ENCODE measurements around the gene EMD.
"Not testable (repeated sequence)": the region's sequence is repeated elsewhere in the genome, so short reads cannot be mapped to it uniquely, and the experiment has no call there.

Gene EMD

DNA sequence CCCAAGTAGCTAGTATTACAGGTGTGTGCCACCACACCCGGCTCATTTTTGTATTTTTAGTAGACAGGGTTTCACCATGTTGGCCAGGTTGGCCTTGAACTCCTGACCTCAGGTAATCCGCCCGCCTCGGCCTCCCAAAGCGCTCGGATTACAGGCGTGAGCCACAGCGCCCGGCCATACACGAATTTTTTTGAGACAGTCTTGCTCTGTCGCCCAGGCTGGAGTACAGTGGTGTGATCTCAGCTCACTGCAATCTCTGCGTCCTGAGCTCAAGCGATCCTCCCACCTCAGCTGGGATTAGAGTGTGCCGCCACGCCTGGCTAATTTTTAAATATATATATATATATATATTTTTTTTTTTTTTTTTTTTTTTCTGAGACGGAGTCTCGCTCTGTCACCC is 17.3 kb downstream of the EMD start:
- DNase-seq (ENCODE audit: low spot score) = not testable (repeated sequence)

DNA sequence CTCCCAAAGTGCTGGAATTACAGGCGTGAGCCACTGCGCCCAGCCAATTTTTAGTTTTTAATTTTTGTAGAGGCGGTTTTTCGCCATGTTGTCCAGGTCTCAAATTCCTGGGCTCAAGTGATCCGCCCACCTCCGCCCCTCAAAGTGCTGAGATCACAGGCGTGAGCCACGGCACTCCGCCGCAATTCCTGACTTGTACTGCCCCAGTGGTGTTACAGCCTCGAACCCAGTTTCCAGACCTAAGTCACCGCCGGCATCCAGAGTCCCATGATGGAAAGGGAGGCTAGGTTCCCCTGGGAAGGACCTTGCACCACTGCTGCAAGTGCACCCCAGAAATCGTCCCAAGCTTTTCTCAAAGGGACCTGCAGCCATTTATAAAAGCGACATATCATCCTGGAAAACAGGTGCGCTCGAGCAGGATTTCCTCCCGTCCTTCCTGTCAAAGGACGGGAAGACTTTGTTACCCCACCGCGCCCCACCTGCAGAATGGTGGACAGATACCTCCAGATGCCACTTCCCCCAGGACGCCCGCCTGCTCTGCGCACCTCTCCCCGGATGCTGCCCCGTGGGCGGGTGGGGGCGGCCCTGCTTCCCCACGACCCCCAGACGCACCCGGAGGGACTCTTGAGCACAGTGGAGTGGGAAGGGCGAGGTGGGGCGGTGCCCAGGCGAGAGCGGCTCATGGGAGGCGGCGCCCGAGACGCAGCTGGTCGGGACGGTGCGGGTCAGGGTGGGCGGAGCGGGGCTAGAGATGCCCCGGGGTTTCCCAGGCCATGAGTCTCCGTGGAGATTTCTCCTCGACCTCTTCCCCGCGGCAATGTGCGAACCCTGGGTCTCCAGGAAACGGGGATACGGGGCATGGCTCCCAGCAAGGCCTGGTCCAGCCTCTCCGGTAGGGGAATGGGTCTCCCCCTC is 18.1 kb downstream of the EMD start:
- DNase-seq (ENCODE audit: low spot score) = peak; percentile 41

DNA sequence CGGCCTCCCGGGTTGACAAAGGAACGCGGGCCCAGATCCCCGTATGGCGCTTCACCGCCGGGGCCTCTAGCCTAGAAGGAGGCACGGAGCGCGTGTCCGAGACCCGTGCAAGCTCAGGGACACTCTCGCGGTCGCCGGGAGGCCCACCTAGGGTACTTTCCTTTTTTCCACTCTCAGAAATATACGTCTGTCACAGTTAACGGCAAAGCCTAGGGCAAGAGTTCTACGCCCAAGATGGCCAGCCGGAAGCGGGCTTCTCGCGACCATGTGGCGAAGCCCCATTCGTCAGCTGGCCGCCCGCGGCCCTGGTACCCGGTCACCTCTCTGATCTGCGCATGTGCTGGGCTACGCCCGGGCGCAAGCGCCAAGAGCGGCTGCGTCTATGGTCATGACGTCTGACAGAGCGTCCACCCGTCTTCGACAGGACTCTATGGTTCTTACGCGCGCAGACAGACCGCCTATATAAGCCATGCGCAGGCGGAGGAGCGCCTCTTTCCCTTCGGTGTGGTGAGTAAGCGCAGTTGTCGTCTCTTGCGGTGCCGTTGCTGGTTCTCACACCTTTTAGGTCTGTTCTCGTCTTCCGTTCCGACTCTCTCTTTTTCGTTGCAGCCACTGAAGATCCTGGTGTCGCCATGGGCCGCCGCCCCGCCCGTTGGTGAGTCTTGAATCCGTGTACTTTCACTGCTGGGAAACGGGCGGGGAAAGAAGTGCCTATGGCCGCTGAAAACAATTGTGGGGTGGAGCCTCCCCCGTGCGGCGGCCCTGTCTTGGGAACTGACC is 19.0 kb downstream of the EMD start, which contains the start of gene RPL10:
Gene RPL10, plus strand, starts transcription at position 490 of the 780 bp plus-strand sequence. Its CDS starts 143 bp downstream, at position 633.
- peak; percentile 98 for DNase-seq (ENCODE audit: low spot score)

DNA sequence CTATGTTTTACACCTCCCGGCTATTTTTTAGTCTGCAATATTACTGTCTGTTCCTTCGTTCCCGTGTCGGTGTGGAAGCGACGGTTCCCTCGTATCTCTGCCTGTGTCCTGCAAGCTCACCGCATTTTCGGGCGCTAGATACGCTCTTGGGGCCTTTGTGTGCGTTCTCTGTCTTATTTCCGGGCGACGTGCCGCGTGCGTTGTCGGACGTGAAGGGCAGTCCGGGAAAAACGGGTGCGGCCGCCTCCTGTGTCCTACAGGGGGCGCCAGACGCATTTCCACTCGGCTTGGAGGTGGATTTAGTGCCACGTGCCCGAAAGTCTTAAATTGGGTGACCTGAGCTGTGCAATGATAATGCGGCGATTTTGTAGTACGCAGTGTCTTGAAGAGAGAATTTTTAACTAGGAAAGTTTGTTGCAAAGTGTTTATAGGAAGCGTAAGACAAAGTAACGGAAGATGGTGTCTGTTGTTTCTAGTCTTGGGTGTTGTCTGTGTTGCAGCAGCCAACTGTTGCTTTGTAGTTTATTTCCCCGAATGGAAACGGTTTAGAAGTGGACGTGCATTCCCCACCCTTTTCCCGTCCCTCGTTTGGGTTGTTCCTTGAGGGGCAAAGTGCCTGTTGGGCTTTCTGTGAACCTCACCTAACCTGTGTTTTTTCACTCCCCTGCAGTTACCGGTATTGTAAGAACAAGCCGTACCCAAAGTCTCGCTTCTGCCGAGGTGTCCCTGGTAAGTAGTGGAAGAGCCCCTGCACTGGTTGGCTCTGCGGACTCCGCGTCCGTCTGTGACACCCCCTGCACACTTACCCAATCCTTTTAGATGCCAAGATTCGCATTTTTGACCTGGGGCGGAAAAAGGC is 19.8 kb downstream of the EMD start:
- peak; percentile 48 for DNase-seq (ENCODE audit: low spot score)

DNA sequence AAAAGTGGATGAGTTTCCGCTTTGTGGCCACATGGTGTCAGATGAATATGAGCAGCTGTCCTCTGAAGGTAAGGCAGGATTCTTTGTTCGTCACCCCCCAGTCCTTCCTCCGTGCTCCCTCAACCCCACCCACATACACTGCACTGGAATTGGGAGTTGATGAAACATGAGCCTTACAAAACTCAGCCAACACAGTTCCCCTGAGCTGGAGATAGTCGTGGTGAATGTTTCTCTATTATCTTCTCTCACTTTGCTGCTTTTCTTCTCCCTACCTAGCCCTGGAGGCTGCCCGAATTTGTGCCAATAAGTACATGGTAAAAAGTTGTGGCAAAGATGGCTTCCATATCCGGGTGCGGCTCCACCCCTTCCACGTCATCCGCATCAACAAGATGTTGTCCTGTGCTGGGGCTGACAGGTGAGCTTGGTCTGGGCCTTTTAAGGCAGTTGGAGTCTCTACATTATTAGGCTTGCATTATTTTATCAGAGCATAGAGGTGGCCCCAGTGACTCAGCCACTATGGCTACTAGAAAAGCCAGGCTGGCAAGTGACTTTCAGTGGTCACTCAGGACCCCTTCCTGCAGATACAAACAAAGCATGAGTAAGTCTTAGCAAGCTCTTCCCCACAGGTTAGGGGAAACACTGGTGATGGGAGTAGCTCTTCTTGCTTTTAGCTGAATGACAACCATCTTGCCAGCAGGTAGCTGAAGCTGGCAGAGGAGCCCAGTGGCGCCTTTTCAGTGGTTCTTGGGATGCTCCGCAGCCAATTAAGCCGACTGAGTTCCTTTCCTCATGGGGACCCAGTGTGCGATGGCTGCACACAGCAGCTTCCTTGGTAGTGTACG is 20.7 kb downstream of the EMD start:
- DNase-seq (ENCODE audit: low spot score) = no peak

DNA sequence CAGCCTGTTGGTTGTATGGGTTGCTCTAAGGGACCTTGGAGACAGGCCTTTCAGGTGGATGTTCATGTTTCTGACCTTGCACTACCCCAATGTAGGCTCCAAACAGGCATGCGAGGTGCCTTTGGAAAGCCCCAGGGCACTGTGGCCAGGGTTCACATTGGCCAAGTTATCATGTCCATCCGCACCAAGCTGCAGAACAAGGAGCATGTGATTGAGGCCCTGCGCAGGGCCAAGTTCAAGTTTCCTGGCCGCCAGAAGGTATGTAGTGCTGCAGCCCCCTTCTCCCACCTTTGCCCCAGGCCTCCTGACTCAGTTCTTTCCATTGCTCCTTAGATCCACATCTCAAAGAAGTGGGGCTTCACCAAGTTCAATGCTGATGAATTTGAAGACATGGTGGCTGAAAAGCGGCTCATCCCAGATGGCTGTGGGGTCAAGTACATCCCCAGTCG is 21.3 kb downstream of the EMD start:
- DNase-seq (ENCODE audit: low spot score) = not testable (repeated sequence)

DNA sequence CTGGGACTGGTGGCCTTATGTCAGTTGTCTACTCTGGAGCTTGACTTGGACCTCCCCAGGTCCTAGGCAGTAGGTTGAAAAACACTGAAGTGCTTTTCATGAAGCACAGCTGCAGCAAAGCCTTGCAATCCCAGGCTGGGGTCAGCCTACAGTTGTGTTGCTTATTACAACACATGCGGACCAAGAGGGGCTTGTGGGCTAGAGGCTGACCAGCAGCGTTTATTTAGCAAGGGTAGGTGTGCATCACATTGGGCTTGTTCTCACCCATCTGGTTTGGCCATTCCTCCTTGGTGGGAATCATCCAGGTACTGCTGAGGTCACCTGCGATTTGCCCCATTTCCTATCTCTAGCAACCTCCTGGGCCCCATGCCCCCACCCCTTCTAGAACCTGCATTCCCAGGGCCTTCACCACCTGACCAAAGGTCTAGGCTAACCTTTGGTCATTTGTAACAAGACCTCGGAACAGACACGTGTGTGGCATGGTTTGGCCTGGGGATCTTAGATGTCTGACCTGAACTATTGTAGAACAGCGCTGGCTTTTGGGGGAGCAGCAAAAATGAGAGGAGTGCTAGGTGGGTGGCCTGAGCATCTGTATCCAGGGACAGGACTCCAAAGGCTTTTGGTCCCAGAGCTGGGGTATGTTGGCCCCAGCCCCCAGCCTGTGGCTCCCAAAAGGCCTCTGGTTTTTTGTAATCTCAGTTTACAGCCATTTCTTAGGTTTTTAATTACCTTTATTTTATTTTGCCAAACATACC is 22.1 kb downstream of the EMD start:
- no peak for DNase-seq (ENCODE audit: low spot score)

DNA sequence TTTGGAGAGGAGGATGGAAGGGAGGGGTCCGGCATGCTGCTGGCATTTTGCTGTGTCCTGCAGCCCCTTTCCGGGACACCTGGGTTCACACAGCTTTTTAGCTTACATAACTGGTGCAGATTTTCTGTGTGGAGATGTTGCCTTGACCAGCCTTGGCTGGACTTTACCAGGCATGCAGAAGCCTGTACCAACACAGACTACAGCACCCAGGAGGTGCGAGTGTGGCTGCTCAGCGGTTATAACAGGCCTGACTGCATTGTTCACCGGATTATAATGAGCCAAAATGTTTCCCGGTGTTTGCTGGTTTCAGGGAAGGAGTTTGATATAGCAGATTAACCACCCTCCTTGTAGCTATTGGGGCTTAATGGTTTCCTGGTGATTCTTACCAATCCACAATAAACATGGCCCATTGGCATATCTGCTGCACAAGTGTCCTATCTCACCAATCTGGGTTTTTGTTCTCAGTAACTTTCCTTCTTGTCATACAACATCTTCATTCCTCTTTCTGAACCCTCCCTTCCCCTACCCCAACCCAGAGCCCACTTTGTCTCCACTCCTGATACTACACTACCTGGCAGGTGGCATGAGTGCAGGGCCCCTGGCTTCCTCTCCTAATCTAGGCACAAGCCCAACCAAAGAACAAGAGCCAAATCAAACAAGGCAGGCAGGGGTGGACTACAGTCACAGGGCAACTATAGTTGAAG is 23.0 kb downstream of the EMD start:
- DNase-seq (ENCODE audit: low spot score) = no peak

DNA sequence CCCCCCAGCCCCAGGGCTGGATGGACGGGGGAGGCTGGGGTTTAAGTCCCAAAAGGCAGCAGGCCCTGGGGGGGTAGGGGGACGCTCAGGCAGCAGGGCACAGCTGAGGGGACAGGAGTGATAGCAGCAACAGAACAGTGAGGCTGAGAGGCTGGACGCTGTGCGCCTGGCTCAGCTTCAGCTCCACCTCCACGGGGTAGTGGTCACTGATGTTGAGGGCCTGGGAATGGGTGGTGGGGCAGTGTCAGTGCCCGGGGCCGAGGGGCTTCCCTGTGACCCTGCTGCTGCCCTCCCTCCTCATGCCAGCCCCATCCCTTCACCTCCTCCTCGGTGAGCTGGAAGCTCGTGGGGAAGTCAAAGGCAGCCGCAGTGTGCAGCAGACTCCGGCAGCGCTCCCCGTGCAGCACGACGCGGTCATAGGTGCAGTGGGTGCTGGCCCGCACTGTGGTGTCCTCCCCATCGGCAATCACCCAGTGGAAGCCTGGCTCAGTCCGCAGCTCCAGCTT is 23.6 kb downstream of the EMD start:
- DNase-seq (ENCODE audit: low spot score) = no peak

DNA sequence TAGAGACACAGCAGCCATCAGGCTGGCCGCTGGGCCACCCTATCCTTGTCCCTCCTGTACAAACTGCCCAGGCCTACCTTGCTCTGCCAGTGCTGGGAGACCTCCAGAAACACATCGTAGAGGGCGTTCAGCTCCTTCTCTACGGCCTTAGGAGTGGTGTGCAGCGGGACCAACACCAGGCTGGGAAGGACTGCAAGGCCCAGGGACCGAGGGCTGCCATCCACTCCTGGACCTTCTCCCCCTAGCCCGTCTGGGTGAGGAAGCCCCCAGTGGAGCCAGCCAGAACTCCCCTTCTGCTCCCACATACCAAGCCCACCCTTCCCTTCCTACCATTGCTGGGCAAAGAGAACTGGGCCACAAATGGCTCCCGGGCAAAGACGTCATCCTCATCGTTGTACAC is 24.1 kb downstream of the EMD start:
- no peak for DNase-seq (ENCODE audit: low spot score)

DNA sequence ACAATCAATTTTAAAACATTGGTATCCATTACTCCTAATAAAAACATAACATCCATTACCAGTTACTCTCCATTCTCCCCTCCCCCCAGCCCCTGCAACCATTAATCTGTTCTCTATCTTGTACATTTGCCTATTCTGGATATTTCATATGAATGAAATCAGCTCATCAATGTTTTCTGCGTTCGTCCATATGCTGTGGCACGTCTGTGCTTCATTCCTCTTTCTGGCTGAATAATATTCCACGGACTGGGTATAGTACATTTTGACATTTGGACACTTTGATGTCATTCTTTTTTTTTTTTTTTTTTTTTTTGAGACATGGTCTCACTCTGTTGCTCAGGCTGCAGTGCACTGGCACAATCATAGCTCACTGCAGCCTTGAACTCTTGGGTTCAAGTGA is 24.8 kb downstream of the EMD start:
- no peak for DNase-seq (ENCODE audit: low spot score)

DNA sequence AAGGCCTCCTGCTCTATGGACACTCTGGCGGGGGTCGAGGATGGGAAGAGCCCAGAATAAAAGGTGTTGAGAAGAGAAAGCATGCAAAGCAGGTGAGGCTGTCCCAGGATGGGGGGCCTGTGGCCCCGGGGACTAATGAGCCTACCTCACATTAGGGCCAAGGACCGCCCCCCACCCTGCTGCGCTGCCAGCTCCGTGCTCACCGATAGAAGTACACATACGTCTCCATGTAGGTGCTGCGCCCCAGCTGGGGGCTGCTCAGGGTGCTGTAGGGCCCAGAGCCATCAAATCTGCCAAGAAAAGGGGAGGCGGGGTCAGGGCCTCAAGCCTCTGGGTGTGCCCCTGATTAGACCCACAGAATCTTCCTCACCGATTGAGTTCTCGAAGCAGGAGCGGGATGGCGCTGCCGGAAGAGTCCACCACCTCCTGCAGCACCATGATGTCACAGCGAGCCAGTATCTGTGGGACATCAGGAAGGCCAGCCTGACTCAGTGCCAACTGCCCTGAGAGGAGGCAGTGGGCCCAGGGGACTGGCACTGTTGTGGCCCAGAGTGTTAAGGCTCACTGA is 25.6 kb downstream of the EMD start:
- DNase-seq (ENCODE audit: low spot score) = no peak

DNA sequence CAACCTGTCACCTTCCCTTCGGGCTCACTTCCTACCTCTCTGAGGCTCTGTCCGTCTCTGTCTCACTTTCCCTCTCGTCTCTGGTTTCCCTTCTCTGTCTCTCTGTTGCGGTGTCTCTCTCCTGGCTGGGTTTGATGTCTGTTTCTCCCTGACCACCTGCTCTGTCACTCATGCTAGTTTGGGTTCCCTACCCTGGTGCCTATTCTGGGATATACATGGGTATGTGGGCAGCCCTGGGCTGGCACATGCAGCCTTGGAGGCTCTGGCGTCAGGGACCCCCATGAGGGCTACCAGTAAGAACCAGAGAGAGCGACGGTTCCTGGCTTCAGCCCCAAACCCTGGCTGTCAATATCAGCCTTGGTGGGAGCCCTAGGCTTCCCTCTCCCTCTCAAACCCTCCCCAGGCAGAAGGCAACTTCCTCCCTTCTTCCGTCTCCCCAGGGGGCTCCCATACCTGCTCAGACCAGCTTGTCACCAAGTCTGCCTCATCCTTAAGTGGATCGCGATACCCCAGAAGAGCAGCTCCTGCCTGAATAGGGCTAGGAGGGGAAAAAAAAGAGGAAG is 29.6 kb downstream of the EMD start:
- DNase-seq (ENCODE audit: low spot score) = no peak

DNA sequence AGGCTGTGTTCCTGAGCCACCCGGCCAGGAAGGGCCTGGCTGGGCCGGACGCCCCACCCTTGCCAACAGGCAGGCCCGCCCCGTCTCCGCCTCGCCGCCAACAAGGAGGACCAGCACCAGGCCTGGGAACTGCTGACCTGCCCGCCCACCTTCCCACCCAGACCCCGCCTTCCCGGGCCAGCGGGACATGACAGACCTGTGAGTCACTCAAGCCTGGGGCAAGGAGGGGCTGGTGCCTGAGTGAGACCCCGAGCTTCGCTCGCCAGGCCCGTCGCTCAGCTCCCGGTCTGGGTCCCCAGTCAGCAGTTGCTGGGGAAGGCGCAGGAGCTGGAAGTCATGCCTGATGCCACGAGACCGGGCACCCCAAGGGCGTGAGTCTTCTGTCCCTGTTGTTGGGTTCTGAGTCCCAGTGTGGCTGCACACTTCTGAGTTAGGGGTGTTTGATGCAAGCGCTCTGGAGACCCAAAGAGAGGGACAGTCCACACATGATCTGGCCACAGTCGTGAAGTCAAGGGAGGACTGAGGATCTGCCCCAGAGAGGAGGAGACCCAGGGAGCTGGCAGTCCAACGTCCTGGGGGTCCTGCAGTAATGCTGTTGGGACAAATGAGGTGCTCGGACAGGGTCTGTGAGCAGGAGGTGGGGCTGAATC is 30.3 kb downstream of the EMD start, which contains the start of gene DNASE1L1:
Gene DNASE1L1, minus strand, starts transcription at position 33 of the 650 bp plus-strand sequence. CDS start 3,686 bp downstream, outside the sequence.
- peak; percentile 69 for DNase-seq (ENCODE audit: low spot score)

DNA sequence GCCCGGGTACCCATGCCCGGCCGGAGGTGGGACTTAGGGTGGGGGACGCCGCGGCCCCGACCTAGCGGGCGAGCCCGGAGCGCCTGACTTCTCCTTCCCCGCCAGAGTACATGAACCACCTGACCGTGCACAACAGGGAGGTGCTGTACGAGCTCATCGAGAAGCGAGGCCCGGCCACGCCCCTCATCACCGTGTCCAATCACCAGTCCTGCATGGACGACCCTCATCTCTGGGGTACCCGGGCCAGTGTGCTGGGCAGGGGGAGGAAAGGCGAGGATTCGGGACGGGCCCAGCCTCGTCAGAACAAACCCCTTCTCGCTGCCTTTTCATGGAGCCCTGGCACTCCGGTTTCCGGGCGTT is 32.9 kb downstream of the EMD start:
- DNase-seq (ENCODE audit: low spot score) = peak; percentile 60

DNA sequence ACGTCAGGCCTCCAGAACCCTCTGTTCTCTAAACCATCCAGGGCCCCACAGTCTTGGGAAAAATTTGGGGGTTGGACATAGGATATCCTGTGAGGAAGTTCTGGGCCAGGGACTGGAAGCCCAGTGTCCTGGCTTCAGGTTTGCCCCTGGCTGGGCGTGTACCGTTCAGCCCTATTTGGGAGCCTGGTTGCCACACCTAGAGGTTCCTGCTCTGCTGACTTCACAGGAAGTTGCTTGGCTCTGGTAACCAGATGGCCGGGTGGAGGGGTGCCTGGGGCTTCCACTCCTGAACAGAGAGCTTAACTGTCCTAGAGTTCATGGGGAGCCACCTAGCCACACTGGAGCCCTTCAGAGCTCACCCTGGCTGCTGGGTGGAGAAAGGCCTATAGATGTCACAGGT is 33.4 kb downstream of the EMD start:
- no peak for DNase-seq (ENCODE audit: low spot score)

DNA sequence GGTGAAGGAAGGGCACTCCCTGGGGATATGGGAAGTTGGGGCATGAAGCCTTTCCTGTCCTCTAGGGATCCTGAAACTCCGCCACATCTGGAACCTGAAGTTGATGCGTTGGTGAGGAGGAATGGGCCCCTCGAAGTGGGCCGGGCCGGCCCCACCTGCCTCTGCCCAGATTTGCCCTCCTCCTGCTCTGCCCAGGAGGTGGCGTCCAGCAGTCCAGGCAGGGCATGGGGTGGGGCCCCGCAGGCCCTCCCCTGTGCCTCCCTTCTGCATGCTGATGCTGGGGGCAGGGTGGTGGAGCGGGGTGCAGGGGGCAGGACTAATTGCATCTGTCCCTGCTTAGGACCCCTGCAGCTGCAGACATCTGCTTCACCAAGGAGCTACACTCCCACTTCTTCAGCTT is 34.0 kb downstream of the EMD start:
- no peak for DNase-seq (ENCODE audit: low spot score)

DNA sequence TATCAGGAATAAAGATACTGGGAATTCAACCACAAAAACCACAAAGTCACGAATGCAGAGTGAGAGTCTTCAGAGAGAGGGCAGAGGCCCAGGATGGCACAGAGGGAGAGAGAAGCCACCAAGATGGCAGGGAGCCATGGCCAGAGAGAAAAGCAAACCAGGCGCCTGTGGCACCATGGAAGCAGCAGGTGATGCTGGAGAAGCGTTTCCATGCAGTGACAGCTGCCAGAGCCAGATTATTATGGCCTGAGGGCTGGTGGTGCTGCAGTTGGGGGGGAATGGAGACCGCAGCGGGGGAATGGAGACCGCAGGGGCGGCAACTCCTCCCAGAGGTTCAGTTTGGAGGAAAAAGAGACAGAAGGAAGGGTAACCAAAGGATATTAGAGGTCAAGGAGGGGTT is 38.1 kb downstream of the EMD start:
- no peak for DNase-seq (ENCODE audit: low spot score)
